HG02610 (cell line): ENCODE data around the gene MAGI1.

Experiments used
- ATAC-seq: cut with Tn5 transposase; IDR thresholded peaks from one replicate; pipeline ENCODE4 v1.9.1; 2021; ENCODE audit warnings: mild to moderate bottlenecking, moderate library complexity; ENCODE audit not compliant: unreplicated experiment

MAGI1 gene

GRCh38 chr3:65814845-65815578 is 223.7 kb downstream of the MAGI1 start:
- ATAC-seq: no peak

GRCh38 chr3:65811892-65812291 is 226.8 kb downstream of the MAGI1 start:
- ATAC-seq: no peak

GRCh38 chr3:65811086-65811761 is 227.5 kb downstream of the MAGI1 start:
- no peak for ATAC-seq

- no peak for ATAC-seq
Observed at GRCh38 chr3:65810302-65810701, 228.4 kb downstream of the MAGI1 start.

- ATAC-seq: no peak
Observed at GRCh38 chr3:65809641-65810150, 229.0 kb downstream of the MAGI1 start.

GRCh38 chr3:65808824-65809223 is 229.9 kb downstream of the MAGI1 start:
- no peak for ATAC-seq

- no peak for ATAC-seq
Observed at GRCh38 chr3:65808407-65808806, 230.3 kb downstream of the MAGI1 start.

GRCh38 chr3:65807225-65807624 is 231.5 kb downstream of the MAGI1 start:
- ATAC-seq: no peak

GRCh38 chr3:65806600-65806999 is 232.1 kb downstream of the MAGI1 start:
- ATAC-seq: no peak

GRCh38 chr3:65796676-65797075 is 242.0 kb downstream of the MAGI1 start:
- ATAC-seq: no peak

GRCh38 chr3:65795166-65795565 is 243.6 kb downstream of the MAGI1 start:
- ATAC-seq: no peak

GRCh38 chr3:65793495-65794200 is 245.1 kb downstream of the MAGI1 start:
- ATAC-seq: no peak

GRCh38 chr3:65788461-65788860 is 250.3 kb downstream of the MAGI1 start:
- no peak for ATAC-seq

- no peak for ATAC-seq
Observed at GRCh38 chr3:65787827-65788226, 250.9 kb downstream of the MAGI1 start.

GRCh38 chr3:65787340-65787739 is 251.4 kb downstream of the MAGI1 start:
- ATAC-seq: no peak

- ATAC-seq: no peak
Observed at GRCh38 chr3:65786890-65787289, 251.8 kb downstream of the MAGI1 start.

GRCh38 chr3:65785065-65785645 is 253.6 kb downstream of the MAGI1 start:
- no peak for ATAC-seq

- no peak for ATAC-seq
Observed at GRCh38 chr3:65783117-65783516, 255.6 kb downstream of the MAGI1 start.

GRCh38 chr3:65781594-65781993 is 257.1 kb downstream of the MAGI1 start:
- ATAC-seq: no peak

- no peak for ATAC-seq
Observed at GRCh38 chr3:65779390-65779789, 259.3 kb downstream of the MAGI1 start.

- no peak for ATAC-seq
Observed at GRCh38 chr3:65778968-65779367, 259.8 kb downstream of the MAGI1 start.
